Osteocyte (in vitro differentiated cells): ENCODE results near the gene ZNF773. TPM values are rescaled to one million over a fixed set of nuclear protein-coding genes. Genes with fewer than 3 reads are reported as not detected.
"Not testable (repeated sequence)": the region's sequence is repeated elsewhere in the genome, so short reads cannot be mapped to it uniquely, and the experiment has no call there.

Source experiments
- DNase-seq: peaks from one replicate; pipeline ENCODE4 v3.0.0; 2021; ENCODE audit warnings: mixed read lengths; ENCODE audit not compliant: unreplicated experiment; ENCODE audit errors: extremely low spot score
- H3K27ac Mint-ChIP-seq: one replicate; pipeline ENCODE4 v1.8.0; 2021; ENCODE audit warnings: mild to moderate bottlenecking, mixed read lengths; ENCODE audit not compliant: unreplicated experiment
- H3K27me3 Mint-ChIP-seq: one replicate; pipeline ENCODE4 v1.8.0; 2021; ENCODE audit warnings: mixed read lengths; ENCODE audit not compliant: unreplicated experiment
- H3K36me3 Mint-ChIP-seq: one replicate; pipeline ENCODE4 v1.8.0; 2021; ENCODE audit warnings: mixed read lengths; ENCODE audit not compliant: unreplicated experiment
- H3K4me1 Mint-ChIP-seq: one replicate; pipeline ENCODE4 v1.8.0; 2021; ENCODE audit warnings: mixed read lengths; ENCODE audit not compliant: unreplicated experiment
- H3K4me3 Mint-ChIP-seq: one replicate; pipeline ENCODE4 v1.8.0; 2021; ENCODE audit warnings: mild to moderate bottlenecking, moderate library complexity, mixed read lengths; ENCODE audit not compliant: unreplicated experiment
- H3K9me3 Mint-ChIP-seq: one replicate; pipeline ENCODE4 v1.8.0; 2021; ENCODE audit warnings: mixed read lengths; ENCODE audit not compliant: unreplicated experiment
- total RNA-seq: library from RNA; stranded (reverse); gene quantifications from 2 replicates; pipeline ENCODE4 v1.2.1, GENCODE V29; 2021
- TF ChIP-seq, protein P1 (sequence below): fragments of 200-600 bp; sonication (generic); IDR thresholded peaks from 2 replicates; pipeline ENCODE4 v1.5.0; 2021; ENCODE audit warnings: antibody characterized with exemption, mild to moderate bottlenecking, moderate library complexity

ZNF773 gene
- total RNA-seq, 1 donor from 2014 or later = 7.4 TPM

DNA sequence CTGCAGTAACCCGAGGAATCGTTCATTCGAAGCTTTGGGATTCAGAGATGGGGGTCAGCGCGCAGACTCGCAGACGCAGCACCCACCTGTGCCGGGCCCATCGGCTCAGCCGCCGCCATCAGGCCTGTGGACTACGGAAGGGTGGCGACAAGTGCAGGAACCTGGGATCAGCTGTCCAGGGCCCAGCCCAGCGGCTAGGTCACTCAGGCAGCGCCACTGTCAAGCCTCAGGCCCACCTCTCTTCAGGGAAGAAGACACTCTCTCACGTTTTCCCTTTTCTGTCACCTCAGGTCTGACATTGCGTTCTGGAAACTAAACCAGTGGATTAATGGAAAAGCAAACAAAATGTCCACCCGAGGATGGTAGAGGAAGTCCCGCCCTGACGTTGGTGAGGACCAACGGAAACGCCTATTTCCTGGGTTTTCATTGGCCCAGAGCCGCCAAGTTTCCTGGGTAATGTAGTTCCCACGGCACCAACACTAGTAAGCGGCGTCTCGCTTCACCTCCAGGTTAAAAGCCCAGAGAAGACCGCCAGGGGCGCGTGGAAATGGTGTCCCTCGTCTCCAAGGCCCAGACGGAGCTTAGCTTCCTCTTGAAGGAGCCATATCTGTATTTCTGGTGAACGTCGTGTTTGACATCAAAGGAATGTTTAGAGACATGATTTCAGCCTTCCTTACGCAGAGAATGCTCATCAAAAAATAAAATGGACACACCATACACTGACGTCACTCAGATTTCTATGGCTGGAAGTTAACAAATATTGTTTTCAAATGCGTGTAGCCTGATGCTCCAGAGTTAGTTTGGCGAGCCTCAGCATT lies 22.3 kb upstream of the ZNF773 start, which contains the start of gene ZNF772:
Gene ZNF772 (minus strand): TSS at position 376 of the 818 bp plus-strand sequence. CDS start 257 bp downstream, at position 119.
- Mint-ChIP-seq H3K27me3 (no peaks in the 10 kb centered on the region), H3K9me3 (peaks cover 52% of the 10 kb centered on the region), H3K27ac (peak within 1 kb of the TSS; percentile 88), H3K36me3 (peaks cover 50% of the 10 kb centered on the region), H3K4me3 (peak within 1 kb of the TSS; percentile 87), H3K4me1 (peaks cover 14% of the 10 kb centered on the region)
- TF ChIP-seq, protein P1, sequence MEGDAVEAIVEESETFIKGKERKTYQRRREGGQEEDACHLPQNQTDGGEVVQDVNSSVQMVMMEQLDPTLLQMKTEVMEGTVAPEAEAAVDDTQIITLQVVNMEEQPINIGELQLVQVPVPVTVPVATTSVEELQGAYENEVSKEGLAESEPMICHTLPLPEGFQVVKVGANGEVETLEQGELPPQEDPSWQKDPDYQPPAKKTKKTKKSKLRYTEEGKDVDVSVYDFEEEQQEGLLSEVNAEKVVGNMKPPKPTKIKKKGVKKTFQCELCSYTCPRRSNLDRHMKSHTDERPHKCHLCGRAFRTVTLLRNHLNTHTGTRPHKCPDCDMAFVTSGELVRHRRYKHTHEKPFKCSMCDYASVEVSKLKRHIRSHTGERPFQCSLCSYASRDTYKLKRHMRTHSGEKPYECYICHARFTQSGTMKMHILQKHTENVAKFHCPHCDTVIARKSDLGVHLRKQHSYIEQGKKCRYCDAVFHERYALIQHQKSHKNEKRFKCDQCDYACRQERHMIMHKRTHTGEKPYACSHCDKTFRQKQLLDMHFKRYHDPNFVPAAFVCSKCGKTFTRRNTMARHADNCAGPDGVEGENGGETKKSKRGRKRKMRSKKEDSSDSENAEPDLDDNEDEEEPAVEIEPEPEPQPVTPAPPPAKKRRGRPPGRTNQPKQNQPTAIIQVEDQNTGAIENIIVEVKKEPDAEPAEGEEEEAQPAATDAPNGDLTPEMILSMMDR = peak; percentile 37
- peak; percentile 91 for DNase-seq

DNA sequence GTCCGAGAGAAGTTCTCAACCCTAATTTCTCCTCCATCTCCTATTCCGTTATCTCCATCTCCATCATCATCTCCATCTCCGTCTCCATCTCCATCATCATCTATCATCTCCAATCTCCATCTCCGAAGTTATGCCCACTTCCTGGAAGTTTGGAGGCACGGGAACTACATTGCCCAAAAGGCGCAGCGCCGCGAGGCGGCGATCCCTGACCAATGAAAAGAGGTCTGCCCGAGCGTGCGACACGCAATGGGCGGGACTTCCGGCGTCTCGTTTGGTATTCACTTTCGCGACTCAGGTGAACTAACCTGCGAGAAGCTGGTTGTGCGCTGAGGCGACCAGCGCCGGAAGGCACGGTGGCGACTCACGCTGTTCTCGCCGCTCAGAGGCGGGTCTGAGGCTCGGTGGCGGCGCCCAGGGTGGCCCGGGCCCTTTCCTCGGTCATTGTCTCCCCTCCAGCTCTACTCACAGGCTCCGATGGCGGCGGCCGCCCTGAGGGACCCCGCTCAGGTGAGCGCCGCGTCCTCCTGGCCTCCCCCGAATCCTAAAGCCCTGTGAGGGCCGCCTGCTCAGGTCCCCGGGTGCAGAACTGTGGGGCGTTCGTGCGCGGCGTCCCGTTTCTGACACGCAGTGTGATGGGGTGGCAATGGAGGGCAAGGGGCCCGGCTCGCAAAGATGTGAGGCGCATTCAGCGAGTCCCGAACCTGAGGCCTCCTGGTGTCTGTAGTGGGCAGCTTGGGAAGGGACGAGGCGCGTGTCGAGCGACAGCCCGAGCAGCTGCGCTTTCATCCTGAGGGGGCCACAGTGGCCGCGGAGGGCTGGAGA lies 12.1 kb upstream of the ZNF773 start, which contains the start of gene ZNF419:
Gene ZNF419 (plus strand): TSS at position 274 of the 822 bp plus-strand sequence. CDS start 201 bp downstream, at position 475.
- DNase-seq = peak; percentile 94
- Mint-ChIP-seq H3K9me3 (peaks cover 37% of the 10 kb centered on the region), H3K4me1 (peaks cover 12% of the 10 kb centered on the region), H3K27ac (peak within 1 kb of the TSS; percentile 76), H3K4me3 (peak within 1 kb of the TSS; percentile 83), H3K36me3 (peaks cover 40% of the 10 kb centered on the region)
- not testable (repeated sequence) for H3K27me3 Mint-ChIP-seq

DNA sequence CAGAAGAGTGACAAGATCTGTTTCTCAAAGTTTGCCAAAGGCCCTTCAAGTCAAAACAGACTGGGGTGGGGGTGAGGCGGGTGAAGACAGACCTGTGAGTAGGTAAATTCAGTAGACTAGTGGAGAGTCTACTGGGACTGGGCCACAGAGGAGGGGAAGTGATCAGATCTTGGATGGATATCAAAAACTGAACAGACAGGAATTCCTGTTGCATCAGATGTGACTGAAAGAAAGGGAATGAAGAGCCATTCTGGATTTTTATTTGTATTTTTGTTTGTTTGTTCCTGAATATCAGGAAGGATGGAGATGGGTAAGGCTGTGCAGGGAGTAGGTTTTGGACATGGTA lies 11.5 kb upstream of the ZNF773 start:
- H3K27ac Mint-ChIP-seq = peak overlapping the region; percentile 76
- not testable (repeated sequence) for H3K27me3 Mint-ChIP-seq, DNase-seq
- peak overlapping the region; percentile 83 for H3K4me3 Mint-ChIP-seq
- peaks cover 12% of the 10 kb centered on the region for H3K4me1 Mint-ChIP-seq
- H3K9me3 Mint-ChIP-seq = peaks cover 42% of the 10 kb centered on the region
- peaks cover 46% of the 10 kb centered on the region for H3K36me3 Mint-ChIP-seq

DNA sequence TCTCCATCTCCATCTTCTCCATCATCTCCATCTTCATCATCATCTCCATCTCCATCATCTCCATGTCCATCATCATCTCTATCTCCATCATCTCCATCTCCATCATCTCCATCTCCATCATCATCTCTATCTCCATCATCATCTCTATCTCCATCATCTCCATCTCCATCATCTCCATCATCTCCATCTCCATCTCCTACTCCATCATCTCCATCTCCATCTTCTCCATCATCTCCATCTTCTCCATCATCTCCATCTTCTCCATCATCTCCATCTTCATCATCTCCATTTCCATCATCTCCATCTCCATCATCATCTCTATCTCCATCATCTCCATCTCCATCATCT lies 432 bp upstream of the ZNF773 start:
- Mint-ChIP-seq H3K9me3 (peaks cover 47% of the 10 kb centered on the region), H3K36me3 (peaks cover 44% of the 10 kb centered on the region), H3K27ac (peak overlapping the region; percentile 18), H3K4me3 (peak overlapping the region; percentile 69), H3K4me1 (peaks cover 14% of the 10 kb centered on the region)
- not testable (repeated sequence) for H3K27me3 Mint-ChIP-seq, DNase-seq

DNA sequence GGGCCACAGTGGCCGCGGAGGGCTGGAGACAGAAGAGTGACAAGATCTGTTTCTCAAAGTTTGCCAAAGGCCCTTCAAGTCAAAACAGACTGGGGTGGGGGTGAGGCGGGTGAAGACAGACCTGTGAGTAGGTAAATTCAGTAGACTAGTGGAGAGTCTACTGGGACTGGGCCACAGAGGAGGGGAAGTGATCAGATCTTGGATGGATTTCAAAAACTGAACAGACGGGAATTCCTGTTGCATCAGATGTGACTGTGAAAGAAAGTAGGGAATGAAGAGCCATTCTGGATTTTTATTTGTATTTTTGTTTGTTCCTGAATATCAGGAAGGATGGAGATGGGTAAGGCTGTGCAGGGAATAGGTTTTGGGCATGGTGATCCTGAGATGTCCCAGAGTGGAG lies 662 bp downstream of the ZNF773 start:
- H3K27me3 Mint-ChIP-seq, DNase-seq: not testable (repeated sequence)
- H3K4me1 Mint-ChIP-seq = peaks cover 14% of the 10 kb centered on the region
- H3K36me3 Mint-ChIP-seq = peaks cover 44% of the 10 kb centered on the region
- peaks cover 38% of the 10 kb centered on the region for H3K9me3 Mint-ChIP-seq
- peak overlapping the region; percentile 69 for H3K4me3 Mint-ChIP-seq
- peak overlapping the region; percentile 72 for H3K27ac Mint-ChIP-seq

DNA sequence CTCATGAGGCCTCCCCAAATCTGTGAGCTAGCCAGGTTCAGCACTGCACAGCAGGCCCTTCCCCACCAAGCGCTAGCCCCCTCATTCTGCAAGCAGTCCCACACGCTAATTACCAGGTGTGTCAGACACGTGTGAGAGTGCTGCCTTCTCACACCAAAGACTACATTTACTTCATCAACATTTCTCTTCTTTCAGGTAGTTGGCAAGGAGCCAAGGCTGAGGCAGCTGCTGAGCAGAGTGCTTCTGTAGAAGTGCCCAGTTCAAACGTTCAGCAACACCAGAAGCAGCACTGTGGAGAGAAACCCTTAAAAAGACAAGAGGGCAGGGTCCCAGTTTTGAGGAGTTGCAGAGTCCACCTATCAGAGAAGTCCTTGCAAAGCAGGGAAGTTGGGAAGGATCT lies 6.4 kb downstream of the ZNF773 start:
- Mint-ChIP-seq H3K4me3 (no peak overlapping the region), H3K4me1 (peaks cover 2% of the 10 kb centered on the region), H3K27me3 (no peaks in the 10 kb centered on the region), H3K9me3 (peaks cover 35% of the 10 kb centered on the region), H3K27ac (no peak overlapping the region), H3K36me3 (peaks cover 80% of the 10 kb centered on the region)
- no peak for DNase-seq
- TF ChIP-seq, protein P1 = no peak
